HUES6 (cell line): Measurements from ENCODE around the gene ANK2.

Source experiments
- H3K27ac ChIP-seq: 2 replicates; pipeline ENCODE4 v1.7.0; 2013; ENCODE audit warnings: low read depth, mild to moderate bottlenecking, low read length, inconsistent platforms
- H3K27me3 ChIP-seq: 2 replicates; pipeline ENCODE4 v1.6.1; 2013; ENCODE audit warnings: low read length; ENCODE audit not compliant: control insufficient read depth, insufficient read depth
- H3K36me3 ChIP-seq: 2 replicates; pipeline ENCODE4 v1.6.1; 2013; ENCODE audit warnings: low read length; ENCODE audit not compliant: control insufficient read depth, insufficient read depth
- H3K4me1 ChIP-seq: 2 replicates; pipeline ENCODE4 v1.6.1; 2013; ENCODE audit warnings: low read length; ENCODE audit not compliant: control insufficient read depth, insufficient read depth
- H3K4me3 ChIP-seq: 2 replicates; pipeline ENCODE4 v1.5.1; 2013; ENCODE audit warnings: low read depth, low read length
- H3K9ac ChIP-seq: one replicate; pipeline ENCODE4 v1.6.1; 2013; ENCODE audit warnings: mild to moderate bottlenecking, low read length
- H3K9me3 ChIP-seq: 2 replicates; pipeline ENCODE4 v1.6.1; 2013; ENCODE audit warnings: low read depth, low read length; ENCODE audit not compliant: control insufficient read depth, insufficient read depth

The ANK2 gene

GRCh38 chr4:113049421-113050370, at the start of gene ANK2:
ANK2 (plus strand) TSS chr4:113049653; CDS start chr4:113049729, 76 bp downstream.
- Histone ChIP-seq H3K9me3 (no peaks in the 10 kb centered on the region), H3K4me1 (peaks cover 22% of the 10 kb centered on the region), H3K9ac (no peak within 1 kb of the TSS), H3K36me3 (no peaks in the 10 kb centered on the region), H3K4me3 (peak within 1 kb of the TSS; percentile 24), H3K27ac (peak within 1 kb of the TSS; percentile 18; the same call in 1 of the 2 replicates), H3K27me3 (no peaks in the 10 kb centered on the region)

- H3K36me3 ChIP-seq = no peaks in the 10 kb centered on the region
- no peak overlapping the region for H3K27ac ChIP-seq
Measured at GRCh38 chr4:113003841-113004240, 45.6 kb upstream of the ANK2 start.

GRCh38 chr4:113004655-113005054, 44.8 kb upstream of the ANK2 start:
- no peak overlapping the region for H3K27ac ChIP-seq
- no peaks in the 10 kb centered on the region for H3K4me1 ChIP-seq
- H3K9ac ChIP-seq = no peak overlapping the region
- H3K4me3 ChIP-seq = no peak overlapping the region
- no peaks in the 10 kb centered on the region for H3K27me3 ChIP-seq
- H3K36me3 ChIP-seq = no peaks in the 10 kb centered on the region
- H3K9me3 ChIP-seq = no peaks in the 10 kb centered on the region

More at GRCh38 chr4:113003841-113004240, 45.6 kb upstream of the ANK2 start:
- Histone ChIP-seq H3K9ac (no peak overlapping the region), H3K9me3 (no peaks in the 10 kb centered on the region), H3K4me3 (no peak overlapping the region), H3K27me3 (no peaks in the 10 kb centered on the region), H3K4me1 (no peaks in the 10 kb centered on the region)

- no peak overlapping the region for H3K27ac ChIP-seq
- H3K36me3 ChIP-seq = no peaks in the 10 kb centered on the region
- H3K27me3 ChIP-seq = no peaks in the 10 kb centered on the region
- H3K9me3 ChIP-seq = no peaks in the 10 kb centered on the region
- no peaks in the 10 kb centered on the region for H3K4me1 ChIP-seq
- no peak overlapping the region for H3K4me3 ChIP-seq
- no peak overlapping the region for H3K9ac ChIP-seq
Measured at GRCh38 chr4:113006632-113007031, 42.8 kb upstream of the ANK2 start.

- Histone ChIP-seq H3K27me3 (no peaks in the 10 kb centered on the region), H3K9ac (no peak overlapping the region), H3K9me3 (no peaks in the 10 kb centered on the region), H3K4me3 (no peak overlapping the region), H3K27ac (no peak overlapping the region), H3K36me3 (no peaks in the 10 kb centered on the region), H3K4me1 (no peaks in the 10 kb centered on the region)
Measured at GRCh38 chr4:113007151-113007550, 42.3 kb upstream of the ANK2 start.

- Histone ChIP-seq H3K27ac (no peak overlapping the region), H3K4me1 (no peaks in the 10 kb centered on the region), H3K9me3 (no peaks in the 10 kb centered on the region), H3K9ac (no peak overlapping the region), H3K4me3 (no peak overlapping the region), H3K27me3 (no peaks in the 10 kb centered on the region), H3K36me3 (no peaks in the 10 kb centered on the region)
Measured at GRCh38 chr4:113008135-113008534, 41.3 kb upstream of the ANK2 start.

GRCh38 chr4:113008716-113009115, 40.7 kb upstream of the ANK2 start:
- no peaks in the 10 kb centered on the region for H3K27me3 ChIP-seq

GRCh38 chr4:113009461-113009860, 40.0 kb upstream of the ANK2 start:
- Histone ChIP-seq H3K9me3 (no peaks in the 10 kb centered on the region), H3K36me3 (no peaks in the 10 kb centered on the region), H3K27ac (no peak overlapping the region), H3K4me1 (no peaks in the 10 kb centered on the region), H3K27me3 (no peaks in the 10 kb centered on the region), H3K9ac (no peak overlapping the region), H3K4me3 (no peak overlapping the region)

More at GRCh38 chr4:113008716-113009115, 40.7 kb upstream of the ANK2 start:
- Histone ChIP-seq H3K9ac (no peak overlapping the region), H3K9me3 (no peaks in the 10 kb centered on the region), H3K4me1 (no peaks in the 10 kb centered on the region), H3K27ac (no peak overlapping the region), H3K36me3 (no peaks in the 10 kb centered on the region), H3K4me3 (no peak overlapping the region)

GRCh38 chr4:113012122-113012725, 37.2 kb upstream of the ANK2 start:
- no peak overlapping the region for H3K27ac ChIP-seq
- H3K27me3 ChIP-seq = no peaks in the 10 kb centered on the region
- H3K9ac ChIP-seq = no peak overlapping the region
- H3K4me3 ChIP-seq = no peak overlapping the region
- H3K4me1 ChIP-seq = no peaks in the 10 kb centered on the region
- H3K36me3 ChIP-seq = no peaks in the 10 kb centered on the region
- H3K9me3 ChIP-seq = no peaks in the 10 kb centered on the region

GRCh38 chr4:113012786-113013185, 36.7 kb upstream of the ANK2 start:
- Histone ChIP-seq H3K27ac (no peak overlapping the region), H3K9me3 (no peaks in the 10 kb centered on the region), H3K36me3 (no peaks in the 10 kb centered on the region), H3K27me3 (no peaks in the 10 kb centered on the region), H3K9ac (no peak overlapping the region), H3K4me1 (no peaks in the 10 kb centered on the region), H3K4me3 (no peak overlapping the region)

- no peak overlapping the region for H3K4me3 ChIP-seq
- H3K4me1 ChIP-seq = no peaks in the 10 kb centered on the region
- no peaks in the 10 kb centered on the region for H3K27me3 ChIP-seq
- H3K9me3 ChIP-seq = no peaks in the 10 kb centered on the region
- H3K27ac ChIP-seq = no peak overlapping the region
- H3K36me3 ChIP-seq = no peaks in the 10 kb centered on the region
- no peak overlapping the region for H3K9ac ChIP-seq
Measured at GRCh38 chr4:113013751-113014150, 35.7 kb upstream of the ANK2 start.
